ENCODE results near the gene RARS1. TPM values are rescaled to one million over a fixed set of nuclear protein-coding genes. Genes with fewer than 3 reads are reported as not detected.

The RARS1 gene
- total and polyA plus RNA-seq, 3 donors from 2014 or later, result 36.1 to 83.4 (median 73.3) TPM

DNA sequence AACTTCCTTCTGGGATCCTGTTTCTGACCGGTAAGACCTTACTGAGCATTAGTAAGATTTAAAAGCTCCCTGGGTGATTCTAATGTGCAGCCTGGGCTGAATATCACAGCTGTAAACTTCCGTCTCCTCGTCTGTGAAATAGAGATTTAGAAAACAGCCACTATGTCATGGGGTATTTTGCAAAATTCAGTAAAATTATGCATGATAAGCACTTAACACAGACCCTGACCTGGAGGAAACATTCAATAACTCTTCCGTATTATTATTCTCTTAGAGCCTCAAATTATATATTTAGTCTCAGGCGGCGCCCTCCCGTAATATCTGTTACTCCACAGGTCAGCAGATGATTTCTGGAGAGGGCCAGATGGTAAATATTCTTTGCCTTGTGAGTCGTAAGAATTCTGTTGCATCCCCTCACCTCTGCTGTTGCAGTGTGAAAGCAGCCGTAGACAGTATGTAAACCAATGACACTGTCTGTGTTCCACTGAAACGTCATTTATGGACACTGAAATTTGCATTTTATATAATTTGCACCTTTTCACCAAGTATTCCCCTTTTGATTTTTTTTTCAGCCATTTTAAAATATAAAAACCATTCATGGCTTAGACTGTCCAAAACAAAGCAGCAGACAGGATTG is 39.2 kb upstream of the RARS1 start:
- Histone ChIP-seq H3K4me1 (no peaks in the 10 kb centered on the region), H3K4me3 (no peak overlapping the region), H3K9me3 (no peaks in the 10 kb centered on the region), H3K27ac (no peak overlapping the region), H3K27me3 (no peaks in the 10 kb centered on the region), H3K36me3 (ENCODE audit: low read depth, missing control alignments) (no peaks in the 10 kb centered on the region)
- TF ChIP-seq, protein P1, sequence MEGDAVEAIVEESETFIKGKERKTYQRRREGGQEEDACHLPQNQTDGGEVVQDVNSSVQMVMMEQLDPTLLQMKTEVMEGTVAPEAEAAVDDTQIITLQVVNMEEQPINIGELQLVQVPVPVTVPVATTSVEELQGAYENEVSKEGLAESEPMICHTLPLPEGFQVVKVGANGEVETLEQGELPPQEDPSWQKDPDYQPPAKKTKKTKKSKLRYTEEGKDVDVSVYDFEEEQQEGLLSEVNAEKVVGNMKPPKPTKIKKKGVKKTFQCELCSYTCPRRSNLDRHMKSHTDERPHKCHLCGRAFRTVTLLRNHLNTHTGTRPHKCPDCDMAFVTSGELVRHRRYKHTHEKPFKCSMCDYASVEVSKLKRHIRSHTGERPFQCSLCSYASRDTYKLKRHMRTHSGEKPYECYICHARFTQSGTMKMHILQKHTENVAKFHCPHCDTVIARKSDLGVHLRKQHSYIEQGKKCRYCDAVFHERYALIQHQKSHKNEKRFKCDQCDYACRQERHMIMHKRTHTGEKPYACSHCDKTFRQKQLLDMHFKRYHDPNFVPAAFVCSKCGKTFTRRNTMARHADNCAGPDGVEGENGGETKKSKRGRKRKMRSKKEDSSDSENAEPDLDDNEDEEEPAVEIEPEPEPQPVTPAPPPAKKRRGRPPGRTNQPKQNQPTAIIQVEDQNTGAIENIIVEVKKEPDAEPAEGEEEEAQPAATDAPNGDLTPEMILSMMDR (IDR thresholded peaks at IDR 0.05), result no peak
- no peak for TF ChIP-seq POLR2A (IDR thresholded peaks at IDR 0.05)
- no peak for DNase-seq
- WGBS, 2 donors, result 80 to 83% methylated on average over 10 of the region's 10 CpGs
- intact Hi-C loops (cut with DNase I; ENCODE audit: low total_unique reads), result no loop called here

DNA sequence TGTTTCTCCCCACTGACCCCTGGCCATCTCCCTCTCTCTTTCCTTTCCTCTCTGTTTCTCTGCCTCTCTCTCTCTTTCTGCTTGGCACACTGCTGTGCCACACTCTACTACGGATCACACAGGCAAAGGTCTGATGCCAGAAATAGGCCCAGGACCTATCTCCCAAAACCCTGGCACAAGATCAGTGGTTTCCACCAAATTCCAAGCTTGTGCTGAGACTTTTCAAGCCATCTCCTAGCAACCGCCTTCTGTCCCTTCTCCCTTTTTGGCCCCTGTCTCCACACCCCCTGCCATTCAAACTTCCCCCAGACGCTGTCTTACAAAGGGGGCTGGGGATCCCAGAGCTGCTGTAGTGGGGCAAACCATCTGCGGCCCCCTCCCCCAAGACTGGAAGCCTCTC is 38.5 kb upstream of the RARS1 start:
- DNase-seq, result no peak
- H3K36me3 ChIP-seq (ENCODE audit: low read depth, missing control alignments), result no peaks in the 10 kb centered on the region
- TF ChIP-seq POLR2A (IDR thresholded peaks at IDR 0.05), result no peak
- TF ChIP-seq, protein P1 (IDR thresholded peaks at IDR 0.05), result no peak
- H3K4me3 ChIP-seq, result no peak overlapping the region
- intact Hi-C loops (cut with DNase I; ENCODE audit: low total_unique reads), result no loop called here
- H3K9me3 ChIP-seq, result no peaks in the 10 kb centered on the region
- WGBS, 2 donors, result 62 to 68% methylated on average over 4 of the region's 4 CpGs
- H3K27ac ChIP-seq, result no peak overlapping the region
- H3K4me1 ChIP-seq, result no peaks in the 10 kb centered on the region
- no peaks in the 10 kb centered on the region for H3K27me3 ChIP-seq

DNA sequence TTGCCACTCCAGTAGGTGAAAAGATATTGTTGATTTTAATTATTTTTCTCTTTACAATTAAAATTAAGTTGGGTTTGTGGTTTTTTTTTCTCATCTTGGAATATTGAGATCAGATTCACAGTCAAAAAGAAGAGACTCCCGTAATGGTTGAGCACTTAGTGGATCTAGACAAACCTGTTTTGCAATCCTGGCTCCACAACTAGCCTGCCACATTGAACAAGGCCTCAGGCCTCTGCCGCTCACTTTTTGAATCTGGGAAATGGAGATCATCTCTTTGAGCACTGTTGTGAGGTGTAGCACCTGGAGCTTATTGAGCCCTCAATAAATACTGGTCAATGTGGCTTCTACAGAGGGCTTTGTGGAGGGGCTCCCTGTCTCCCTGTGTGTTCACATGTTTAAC is 37.1 kb upstream of the RARS1 start:
- H3K4me3 ChIP-seq, result no peak overlapping the region
- no peak for TF ChIP-seq POLR2A (IDR thresholded peaks at IDR 0.05)
- TF ChIP-seq, protein P1 (IDR thresholded peaks at IDR 0.05), result no peak
- H3K9me3 ChIP-seq, result no peaks in the 10 kb centered on the region
- no peaks in the 10 kb centered on the region for H3K36me3 ChIP-seq (ENCODE audit: low read depth, missing control alignments)
- no peaks in the 10 kb centered on the region for H3K27me3 ChIP-seq
- no peak overlapping the region for H3K27ac ChIP-seq
- DNase-seq, result no peak
- H3K4me1 ChIP-seq, result no peaks in the 10 kb centered on the region
- intact Hi-C loops (cut with DNase I; ENCODE audit: low total_unique reads), result no loop called here
- 89 to 93% methylated on average over 2 of the region's 2 CpGs for WGBS, 2 donors

DNA sequence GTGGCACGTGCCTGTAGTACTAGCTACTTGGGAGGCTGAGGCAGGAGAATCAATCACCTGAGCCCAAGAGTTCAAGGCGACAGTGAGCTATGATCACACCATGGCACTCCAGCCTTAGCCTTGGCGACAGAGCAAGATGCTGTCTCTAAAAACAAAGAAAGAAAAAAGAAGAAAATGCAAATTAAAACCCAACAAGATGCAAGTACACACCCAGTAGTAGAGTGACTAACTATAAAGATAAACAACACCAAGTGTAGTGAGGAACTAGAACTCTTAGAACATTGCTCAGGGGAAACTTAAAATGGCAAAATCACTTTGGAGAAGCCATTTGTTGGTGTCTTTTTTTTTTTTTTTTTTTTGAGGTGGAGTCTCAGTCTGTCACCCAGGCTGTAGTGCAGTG is 34.7 kb upstream of the RARS1 start:
- TF ChIP-seq, protein P1 (IDR thresholded peaks at IDR 0.05), result no peak
- TF ChIP-seq POLR2A (IDR thresholded peaks at IDR 0.05), result no peak
- no peaks in the 10 kb centered on the region for H3K9me3 ChIP-seq
- no peaks in the 10 kb centered on the region for H3K36me3 ChIP-seq (ENCODE audit: low read depth, missing control alignments)
- no peaks in the 10 kb centered on the region for H3K4me1 ChIP-seq
- no peaks in the 10 kb centered on the region for H3K27me3 ChIP-seq
- no peak overlapping the region for H3K4me3 ChIP-seq
- WGBS, 2 donors, result 94 to 96% methylated on average over 3 of the region's 3 CpGs
- intact Hi-C loops (cut with DNase I; ENCODE audit: low total_unique reads), result no loop called here
- no peak for DNase-seq
- no peak overlapping the region for H3K27ac ChIP-seq

DNA sequence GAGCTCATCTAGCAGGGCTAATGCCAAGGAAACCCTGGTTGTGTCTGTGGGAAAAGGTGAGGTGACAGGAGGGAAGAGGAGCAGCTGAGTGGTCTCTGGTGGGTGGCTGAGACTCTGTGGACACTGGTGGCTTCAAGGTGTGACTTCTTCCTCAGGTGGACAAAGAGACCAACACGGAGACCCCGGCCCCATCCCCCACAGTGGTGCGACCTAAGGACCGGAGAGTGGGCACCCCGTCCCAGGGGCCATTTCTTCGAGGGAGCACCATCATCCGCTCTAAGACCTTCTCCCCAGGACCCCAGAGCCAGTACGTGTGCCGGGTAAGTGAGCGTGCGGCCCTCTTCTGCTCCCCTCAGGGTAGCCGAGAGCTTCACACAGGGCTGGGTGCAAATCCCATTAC is 31.1 kb upstream of the RARS1 start:
- no peak for TF ChIP-seq POLR2A (IDR thresholded peaks at IDR 0.05)
- TF ChIP-seq, protein P1 (IDR thresholded peaks at IDR 0.05), result no peak

More for the DNA sequence above, 31.1 kb upstream of the RARS1 start:
- no peak for DNase-seq
- Histone ChIP-seq H3K36me3 (ENCODE audit: low read depth, missing control alignments) (no peaks in the 10 kb centered on the region), H3K9me3 (no peaks in the 10 kb centered on the region), H3K4me3 (no peak overlapping the region), H3K27me3 (no peaks in the 10 kb centered on the region), H3K4me1 (no peaks in the 10 kb centered on the region), H3K27ac (no peak overlapping the region)
- 93 to 94% methylated on average over 11 to 12 of the region's 12 CpGs for WGBS, 2 donors
- intact Hi-C loops (cut with DNase I; ENCODE audit: low total_unique reads), result no loop called here

Measured in testis (tissue), 3 donors.